Kidney epithelial cell (primary cell): ENCODE measurements around the gene CREB5. TPM values are rescaled to one million over a fixed set of nuclear protein-coding genes. Genes with fewer than 3 reads are reported as not detected.

ENCODE experiments used
- DNase-seq: peaks from one replicate; pipeline ENCODE4 v3.0.0-alpha.2; 2010; ENCODE audit warnings: low read depth
- H3K27me3 ChIP-seq: 2 replicates; pipeline ENCODE4 v1.6.0; 2011; ENCODE audit warnings: low read length; ENCODE audit not compliant: control insufficient read depth, insufficient read depth
- H3K36me3 ChIP-seq: 2 replicates; pipeline ENCODE4 v1.5.1; 2011; ENCODE audit warnings: low read length; ENCODE audit not compliant: control insufficient read depth, insufficient read depth
- H3K4me3 ChIP-seq: 2 replicates; pipeline ENCODE4 v1.5.1; 2011; ENCODE audit warnings: low read depth, mild to moderate bottlenecking, control low read depth, low read length
- total RNA-seq: library from RNA; depleted of rRNA; stranded (reverse); fragments of >200 nt; gene quantifications from 2 replicates; pipeline ENCODE4 v1.2.3, GENCODE V29; 2015
- TF ChIP-seq, protein P1 (sequence below): IDR thresholded peaks from 2 replicates; pipeline ENCODE4 v1.5.1; 2011; ENCODE audit warnings: mild to moderate bottlenecking, moderate library complexity, low read length, control low read depth, inconsistent platforms; ENCODE audit not compliant: insufficient read depth, poor library complexity, severe bottlenecking

The CREB5 gene
- total RNA-seq, 1 donor from 2014 or later: 27.9 TPM

DNA sequence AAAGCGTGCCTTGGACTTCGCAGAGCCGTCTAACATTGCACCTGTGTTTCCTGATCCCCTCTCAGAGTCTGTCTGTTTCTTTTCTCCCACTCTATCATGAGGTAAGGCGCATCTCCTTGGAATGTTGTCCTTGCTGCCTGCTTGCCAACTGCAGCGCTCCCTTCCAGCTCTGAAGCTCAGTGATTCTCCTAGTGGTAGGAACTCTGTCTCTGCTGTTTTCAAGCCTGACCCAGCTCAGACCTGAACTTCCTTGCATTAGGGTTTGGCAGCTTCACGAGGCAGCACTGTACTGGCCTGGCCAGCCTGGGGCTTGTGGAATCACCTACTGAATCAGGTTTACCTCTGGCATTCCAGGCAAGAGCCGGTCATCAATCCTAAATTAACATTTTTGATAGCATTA lies 123.9 kb downstream of the CREB5 start:
- Histone ChIP-seq H3K27me3 (no peaks in the 10 kb centered on the region), H3K4me3 (no peak overlapping the region), H3K36me3 (no peaks in the 10 kb centered on the region)
- DNase-seq: no peak
- TF ChIP-seq, protein P1, sequence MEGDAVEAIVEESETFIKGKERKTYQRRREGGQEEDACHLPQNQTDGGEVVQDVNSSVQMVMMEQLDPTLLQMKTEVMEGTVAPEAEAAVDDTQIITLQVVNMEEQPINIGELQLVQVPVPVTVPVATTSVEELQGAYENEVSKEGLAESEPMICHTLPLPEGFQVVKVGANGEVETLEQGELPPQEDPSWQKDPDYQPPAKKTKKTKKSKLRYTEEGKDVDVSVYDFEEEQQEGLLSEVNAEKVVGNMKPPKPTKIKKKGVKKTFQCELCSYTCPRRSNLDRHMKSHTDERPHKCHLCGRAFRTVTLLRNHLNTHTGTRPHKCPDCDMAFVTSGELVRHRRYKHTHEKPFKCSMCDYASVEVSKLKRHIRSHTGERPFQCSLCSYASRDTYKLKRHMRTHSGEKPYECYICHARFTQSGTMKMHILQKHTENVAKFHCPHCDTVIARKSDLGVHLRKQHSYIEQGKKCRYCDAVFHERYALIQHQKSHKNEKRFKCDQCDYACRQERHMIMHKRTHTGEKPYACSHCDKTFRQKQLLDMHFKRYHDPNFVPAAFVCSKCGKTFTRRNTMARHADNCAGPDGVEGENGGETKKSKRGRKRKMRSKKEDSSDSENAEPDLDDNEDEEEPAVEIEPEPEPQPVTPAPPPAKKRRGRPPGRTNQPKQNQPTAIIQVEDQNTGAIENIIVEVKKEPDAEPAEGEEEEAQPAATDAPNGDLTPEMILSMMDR: peak; percentile 47

DNA sequence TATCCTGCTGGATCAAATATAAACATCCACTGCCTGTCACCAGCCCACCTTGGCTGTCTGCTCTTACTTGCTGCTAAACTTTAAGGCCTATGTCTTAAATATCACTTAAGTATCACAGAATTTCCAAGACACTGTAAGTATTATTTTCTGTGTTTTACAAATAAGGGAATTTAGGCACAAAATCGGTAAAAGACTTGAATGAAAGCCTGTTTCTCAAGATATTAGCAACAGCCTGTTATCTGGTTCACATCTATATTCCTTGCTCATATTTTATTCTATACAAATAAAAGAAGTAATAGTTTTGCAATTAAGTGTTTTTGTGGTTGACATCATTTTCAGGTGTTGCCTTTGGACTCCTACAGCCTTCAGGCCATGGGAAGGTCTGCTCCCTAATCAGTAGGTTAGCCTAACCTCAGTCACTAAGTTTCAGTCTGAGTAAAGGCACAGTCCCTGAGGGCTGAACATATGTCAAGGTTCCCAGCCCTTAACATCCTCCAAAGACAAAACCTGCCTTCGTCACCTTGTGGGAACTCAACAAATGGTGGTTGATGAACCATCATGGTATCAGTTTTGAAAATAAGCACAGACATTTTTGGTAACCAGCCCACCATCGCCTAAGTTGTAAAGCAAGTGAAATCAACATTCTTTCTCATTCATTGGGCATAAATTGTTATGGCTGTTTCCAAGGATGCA lies 127.1 kb downstream of the CREB5 start:
- no peak for DNase-seq

DNA sequence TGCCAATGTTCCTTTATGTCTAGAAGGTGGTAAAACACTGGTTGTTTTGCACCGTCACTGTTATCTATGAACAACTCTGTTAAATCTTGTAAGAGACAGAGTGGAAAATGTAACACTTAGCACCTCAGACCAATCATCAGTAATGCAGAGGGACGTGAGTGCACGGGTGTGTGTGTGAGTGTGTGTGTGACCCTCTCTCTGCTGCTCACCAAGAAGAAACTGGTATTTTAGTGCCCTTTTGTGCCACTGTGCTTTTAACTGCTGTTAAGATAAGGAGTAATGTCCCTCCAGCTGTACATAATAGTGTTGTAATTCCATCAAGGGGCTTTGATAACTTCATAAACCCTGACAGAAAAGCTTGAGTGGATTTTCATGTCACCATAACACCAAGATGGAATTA lies 130.1 kb downstream of the CREB5 start:
- Histone ChIP-seq H3K27me3 (no peaks in the 10 kb centered on the region), H3K36me3 (no peaks in the 10 kb centered on the region), H3K4me3 (no peak overlapping the region)
- TF ChIP-seq, protein P1: no peak
- no peak for DNase-seq

More for the DNA sequence above, 127.1 kb downstream of the CREB5 start:
- H3K27me3 ChIP-seq: no peaks in the 10 kb centered on the region
- no peaks in the 10 kb centered on the region for H3K36me3 ChIP-seq
- no peak overlapping the region for H3K4me3 ChIP-seq
- TF ChIP-seq, protein P1: no peak

DNA sequence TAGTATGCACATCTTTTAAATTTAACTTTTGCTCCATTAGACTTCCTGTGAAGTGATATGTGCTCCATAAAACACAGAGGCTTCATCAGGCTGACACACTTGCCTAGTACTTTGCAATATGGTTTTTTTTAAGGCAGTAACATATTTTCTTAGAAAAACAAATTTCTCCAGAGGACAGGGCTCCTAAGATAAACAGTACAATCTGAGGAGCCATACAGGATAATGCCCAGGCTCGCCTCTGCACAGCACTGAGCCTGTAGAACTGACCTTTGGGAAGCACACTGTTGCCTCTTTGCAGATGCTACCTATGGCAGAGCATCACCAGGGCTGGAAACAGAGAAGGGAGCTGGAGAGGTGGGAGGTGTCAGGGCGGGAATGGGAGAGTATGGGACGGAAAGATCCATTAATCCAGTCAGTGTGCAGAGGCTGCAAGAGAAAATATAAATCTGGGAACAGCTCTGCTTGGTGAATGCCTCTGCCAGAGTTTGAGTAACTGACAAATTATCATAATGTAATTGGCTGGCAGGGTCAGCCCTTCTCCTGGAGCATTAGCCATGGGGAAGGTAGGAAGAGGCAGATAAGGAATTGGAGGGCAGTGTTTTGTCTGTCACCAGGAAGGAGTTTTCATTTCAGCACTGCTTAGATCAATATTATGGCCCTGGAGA lies 132.3 kb downstream of the CREB5 start:
- no peak for DNase-seq
- no peak overlapping the region for H3K4me3 ChIP-seq
- TF ChIP-seq, protein P1: no peak
- H3K27me3 ChIP-seq: no peaks in the 10 kb centered on the region
- no peaks in the 10 kb centered on the region for H3K36me3 ChIP-seq

DNA sequence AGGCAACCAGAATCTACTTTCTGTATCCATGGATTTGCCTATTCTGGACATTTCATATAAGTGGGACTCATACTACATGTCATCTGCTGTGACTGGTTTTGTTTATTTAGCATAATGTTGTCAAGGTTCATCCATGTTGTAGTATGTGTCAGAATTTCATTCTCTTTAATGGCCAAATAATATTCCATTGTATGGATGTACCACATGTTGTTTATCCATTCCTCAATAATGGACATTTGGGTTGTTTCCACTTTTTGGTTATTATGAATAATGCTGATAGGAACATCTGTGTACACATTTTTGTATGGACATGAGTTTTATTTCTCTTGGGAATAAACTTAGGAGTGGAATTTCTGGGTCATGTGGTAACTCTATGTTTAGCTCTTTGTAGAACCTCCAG lies 133.7 kb downstream of the CREB5 start:
- DNase-seq: no peak
- H3K36me3 ChIP-seq: no peaks in the 10 kb centered on the region
- TF ChIP-seq, protein P1: no peak
- no peaks in the 10 kb centered on the region for H3K27me3 ChIP-seq
- no peak overlapping the region for H3K4me3 ChIP-seq
